ENCODE data around the gene SLC35F3. TPM values are rescaled to one million over a fixed set of nuclear protein-coding genes. Genes with fewer than 3 reads are reported as not detected.
"Not testable (repeated sequence)": the region's sequence is repeated elsewhere in the genome, so short reads cannot be mapped to it uniquely, and the experiment has no call there.

The SLC35F3 gene
- polyA plus RNA-seq, 4 donors = 0.07 to 0.46 TPM; not detected in 2

GRCh38 chr1:234141006-234141405 lies 236.5 kb downstream of the SLC35F3 start:
- no peak overlapping the region for H3K4me3 ChIP-seq (ENCODE audit: low read depth in 1 of 3, low read length in 3 of 3)
- H3K36me3 ChIP-seq (ENCODE audit: control insufficient read depth in 3 of 3, insufficient read depth in 2 of 3, low read depth in 1 of 3, low read length in 3 of 3) = no peaks in the 10 kb centered on the region
- no peaks in the 10 kb centered on the region for H3K9me3 ChIP-seq (ENCODE audit: control insufficient read depth in 2 of 2, insufficient read depth in 1 of 2, low read depth in 1 of 2, low read length in 1 of 2)
- WGBS, 3 donors = 68 to 81% (median 78%) methylated on average over 2 of the region's 2 CpGs
- H3K27me3 ChIP-seq (ENCODE audit: control insufficient read depth in 3 of 3, insufficient read depth in 3 of 3, low read length in 3 of 3) = peaks cover 0 to 4% (median 0%) of the 10 kb centered on the region in 3 donors
- DNase-seq (no peak), FAIRE-seq (no peak)
- no peak overlapping the region for H3K27ac ChIP-seq (ENCODE audit: low read depth in 1 of 3, low read length in 2 of 3)
- H3K4me1 ChIP-seq (ENCODE audit: control insufficient read depth in 3 of 3, insufficient read depth in 2 of 3, low read depth in 1 of 3, low read length in 2 of 3) = no peaks in the 10 kb centered on the region

DNA sequence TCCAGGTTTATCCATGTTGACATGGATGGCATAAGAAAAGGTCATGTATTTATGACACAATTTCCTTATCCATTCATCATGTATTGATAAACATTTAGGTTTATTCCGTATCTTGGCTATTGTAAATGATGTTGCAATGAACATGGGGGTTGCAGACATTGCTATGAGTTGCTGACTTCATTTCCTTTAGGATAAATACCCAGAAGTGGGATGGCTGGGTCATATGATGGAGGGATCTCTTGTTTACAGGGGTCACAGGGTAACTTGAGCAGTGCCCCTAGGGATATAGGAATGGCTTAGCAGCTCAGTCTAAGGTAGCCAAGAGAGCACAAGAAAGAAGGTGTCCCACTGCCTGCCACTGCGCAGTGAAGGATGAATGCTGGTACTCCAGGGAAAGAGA lies 239.2 kb downstream of the SLC35F3 start:
- Histone ChIP-seq H3K4me1 (ENCODE audit: control insufficient read depth in 3 of 3, insufficient read depth in 2 of 3, low read depth in 1 of 3, low read length in 2 of 3) (no peaks in the 10 kb centered on the region), H3K27ac (ENCODE audit: low read depth in 1 of 3, low read length in 2 of 3) (no peak overlapping the region), H3K36me3 (ENCODE audit: control insufficient read depth in 3 of 3, insufficient read depth in 2 of 3, low read depth in 1 of 3, low read length in 3 of 3) (no peaks in the 10 kb centered on the region), H3K9me3 (ENCODE audit: control insufficient read depth in 2 of 2, insufficient read depth in 1 of 2, low read depth in 1 of 2, low read length in 1 of 2) (no peaks in the 10 kb centered on the region), H3K27me3 (ENCODE audit: control insufficient read depth in 3 of 3, insufficient read depth in 3 of 3, low read length in 3 of 3) (peaks cover 0 to 4% (median 0%) of the 10 kb centered on the region in 3 donors), H3K4me3 (ENCODE audit: low read depth in 1 of 3, low read length in 3 of 3) (no peak overlapping the region)
- 67 to 81% (median 74%) methylated on average over 2 of the region's 2 CpGs for WGBS, 3 donors
- DNase-seq (no peak), FAIRE-seq (no peak)

- WGBS, 3 donors = 79 to 91% (median 91%) methylated on average over 4 of the region's 4 CpGs
- H3K27me3 ChIP-seq (ENCODE audit: control insufficient read depth in 3 of 3, insufficient read depth in 3 of 3, low read length in 3 of 3) = peaks cover 0 to 4% (median 0%) of the 10 kb centered on the region in 3 donors
- H3K9me3 ChIP-seq (ENCODE audit: control insufficient read depth in 2 of 2, insufficient read depth in 1 of 2, low read depth in 1 of 2, low read length in 1 of 2) = no peaks in the 10 kb centered on the region
- DNase-seq (no peak), FAIRE-seq (no peak)
- no peaks in the 10 kb centered on the region for H3K4me1 ChIP-seq (ENCODE audit: control insufficient read depth in 3 of 3, insufficient read depth in 2 of 3, low read depth in 1 of 3, low read length in 2 of 3)
- no peaks in the 10 kb centered on the region for H3K36me3 ChIP-seq (ENCODE audit: control insufficient read depth in 3 of 3, insufficient read depth in 2 of 3, low read depth in 1 of 3, low read length in 3 of 3)
- no peak overlapping the region for H3K4me3 ChIP-seq (ENCODE audit: low read depth in 1 of 3, low read length in 3 of 3)
- no peak overlapping the region for H3K27ac ChIP-seq (ENCODE audit: low read depth in 1 of 3, low read length in 2 of 3)
These were observed 240.4 kb downstream of the SLC35F3 start for GRCh38 chr1:234144901-234145300.

GRCh38 chr1:234148350-234148749 lies 243.9 kb downstream of the SLC35F3 start:
- WGBS, 3 donors = 21 to 63% (median 23%) methylated on average over 3 of the region's 3 CpGs
- no peaks in the 10 kb centered on the region for H3K9me3 ChIP-seq (ENCODE audit: control insufficient read depth in 2 of 2, insufficient read depth in 1 of 2, low read depth in 1 of 2, low read length in 1 of 2)
- H3K4me3 ChIP-seq (ENCODE audit: low read depth in 1 of 3, low read length in 3 of 3) = no peak overlapping the region

GRCh38 chr1:234148816-234149215 lies 244.3 kb downstream of the SLC35F3 start:
- FAIRE-seq (no peak), DNase-seq (no peak)
- H3K27ac ChIP-seq (ENCODE audit: low read depth in 1 of 3, low read length in 2 of 3) = no peak overlapping the region
- H3K4me3 ChIP-seq (ENCODE audit: low read depth in 1 of 3, low read length in 3 of 3) = no peak overlapping the region
- H3K4me1 ChIP-seq (ENCODE audit: control insufficient read depth in 3 of 3, insufficient read depth in 2 of 3, low read depth in 1 of 3, low read length in 2 of 3) = no peaks in the 10 kb centered on the region
- peaks cover 0 to 2% (median 0%) of the 10 kb centered on the region in 3 donors for H3K27me3 ChIP-seq (ENCODE audit: control insufficient read depth in 3 of 3, insufficient read depth in 3 of 3, low read length in 3 of 3)
- no peaks in the 10 kb centered on the region for H3K9me3 ChIP-seq (ENCODE audit: control insufficient read depth in 2 of 2, insufficient read depth in 1 of 2, low read depth in 1 of 2, low read length in 1 of 2)
- H3K36me3 ChIP-seq (ENCODE audit: control insufficient read depth in 3 of 3, insufficient read depth in 2 of 3, low read depth in 1 of 3, low read length in 3 of 3) = no peaks in the 10 kb centered on the region
- 92 to 100% (median 100%) methylated on average over 1 of the region's 1 CpG for WGBS, 3 donors

More at GRCh38 chr1:234148350-234148749, 243.9 kb downstream of the SLC35F3 start:
- Histone ChIP-seq H3K27me3 (ENCODE audit: control insufficient read depth in 3 of 3, insufficient read depth in 3 of 3, low read length in 3 of 3) (peaks cover 0 to 4% (median 0%) of the 10 kb centered on the region in 3 donors), H3K4me1 (ENCODE audit: control insufficient read depth in 3 of 3, insufficient read depth in 2 of 3, low read depth in 1 of 3, low read length in 2 of 3) (no peaks in the 10 kb centered on the region), H3K36me3 (ENCODE audit: control insufficient read depth in 3 of 3, insufficient read depth in 2 of 3, low read depth in 1 of 3, low read length in 3 of 3) (no peaks in the 10 kb centered on the region), H3K27ac (ENCODE audit: low read depth in 1 of 3, low read length in 2 of 3) (no peak overlapping the region)
- no peak for DNase-seq
- no peak for FAIRE-seq

DNA sequence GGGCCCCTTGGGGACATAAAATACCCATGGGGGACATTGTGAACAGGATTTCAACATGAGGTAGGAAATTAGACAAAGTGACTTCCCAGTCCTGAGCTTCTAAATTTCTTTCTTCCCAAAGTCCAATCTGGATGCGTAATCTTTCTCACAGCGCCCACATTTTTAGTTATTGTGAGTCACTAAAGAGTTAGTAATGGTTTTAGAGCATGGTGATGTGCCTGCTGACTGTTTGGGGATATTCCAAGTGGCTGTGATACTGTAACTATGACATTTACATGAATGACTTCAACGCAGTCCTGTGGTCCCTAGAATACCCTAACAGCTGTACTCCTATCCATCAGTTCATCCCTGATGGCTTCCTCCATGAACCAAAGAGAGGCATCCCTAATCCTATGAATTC lies 244.7 kb downstream of the SLC35F3 start:
- no peak overlapping the region for H3K4me3 ChIP-seq (ENCODE audit: low read depth in 1 of 3, low read length in 3 of 3)
- H3K4me1 ChIP-seq (ENCODE audit: control insufficient read depth in 3 of 3, insufficient read depth in 2 of 3, low read depth in 1 of 3, low read length in 2 of 3) = no peaks in the 10 kb centered on the region
- FAIRE-seq (no peak), DNase-seq (no peak)
- H3K27ac ChIP-seq (ENCODE audit: low read depth in 1 of 3, low read length in 2 of 3) = no peak overlapping the region
- H3K27me3 ChIP-seq (ENCODE audit: control insufficient read depth in 3 of 3, insufficient read depth in 3 of 3, low read length in 3 of 3) = peaks cover 0 to 2% (median 0%) of the 10 kb centered on the region in 3 donors
- 84 to 89% (median 87%) methylated on average over 3 of the region's 3 CpGs for WGBS, 3 donors
- no peaks in the 10 kb centered on the region for H3K9me3 ChIP-seq (ENCODE audit: control insufficient read depth in 2 of 2, insufficient read depth in 1 of 2, low read depth in 1 of 2, low read length in 1 of 2)
- no peaks in the 10 kb centered on the region for H3K36me3 ChIP-seq (ENCODE audit: control insufficient read depth in 3 of 3, insufficient read depth in 2 of 3, low read depth in 1 of 3, low read length in 3 of 3)

- no peak for DNase-seq
- FAIRE-seq = no peak
These were observed 246.4 kb downstream of the SLC35F3 start for GRCh38 chr1:234150892-234151291.

DNA sequence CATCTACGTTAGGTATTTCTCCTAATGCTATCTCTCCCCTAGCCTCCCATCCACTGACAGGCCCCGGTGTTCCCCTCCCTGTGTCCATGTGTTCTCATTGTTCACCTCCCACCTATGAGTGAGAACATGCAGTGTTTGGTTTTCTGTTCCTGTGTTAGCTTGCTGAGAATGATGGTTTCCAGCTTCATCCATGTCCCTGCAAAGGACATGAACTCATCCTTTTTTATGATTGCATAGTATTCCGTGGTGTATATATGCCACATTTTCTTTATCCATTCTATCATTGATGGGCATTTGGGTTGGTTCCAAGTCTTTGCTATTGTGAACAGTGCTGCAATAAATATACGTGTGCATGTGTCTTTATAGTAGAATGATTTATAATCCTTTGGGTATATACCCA lies 247.9 kb downstream of the SLC35F3 start:
- H3K27ac ChIP-seq (ENCODE audit: low read depth in 1 of 3, low read length in 2 of 3); FAIRE-seq; H3K36me3 ChIP-seq (ENCODE audit: control insufficient read depth in 3 of 3, insufficient read depth in 2 of 3, low read depth in 1 of 3, low read length in 3 of 3); H3K9me3 ChIP-seq (ENCODE audit: control insufficient read depth in 2 of 2, insufficient read depth in 1 of 2, low read depth in 1 of 2, low read length in 1 of 2); H3K27me3 ChIP-seq (ENCODE audit: control insufficient read depth in 3 of 3, insufficient read depth in 3 of 3, low read length in 3 of 3); H3K4me3 ChIP-seq (ENCODE audit: low read depth in 1 of 3, low read length in 3 of 3); H3K4me1 ChIP-seq (ENCODE audit: control insufficient read depth in 3 of 3, insufficient read depth in 2 of 3, low read depth in 1 of 3, low read length in 2 of 3); DNase-seq: not testable (repeated sequence)
- WGBS, 3 donors = 75 to 89% (median 79%) methylated on average over 4 of the region's 4 CpGs

More at GRCh38 chr1:234150892-234151291, 246.4 kb downstream of the SLC35F3 start:
- Histone ChIP-seq H3K9me3 (ENCODE audit: control insufficient read depth in 2 of 2, insufficient read depth in 1 of 2, low read depth in 1 of 2, low read length in 1 of 2) (no peaks in the 10 kb centered on the region), H3K27ac (ENCODE audit: low read depth in 1 of 3, low read length in 2 of 3) (no peak overlapping the region), H3K4me3 (ENCODE audit: low read depth in 1 of 3, low read length in 3 of 3) (no peak overlapping the region), H3K27me3 (ENCODE audit: control insufficient read depth in 3 of 3, insufficient read depth in 3 of 3, low read length in 3 of 3) (no peaks in the 10 kb centered on the region), H3K4me1 (ENCODE audit: control insufficient read depth in 3 of 3, insufficient read depth in 2 of 3, low read depth in 1 of 3, low read length in 2 of 3) (no peaks in the 10 kb centered on the region), H3K36me3 (ENCODE audit: control insufficient read depth in 3 of 3, insufficient read depth in 2 of 3, low read depth in 1 of 3, low read length in 3 of 3) (no peaks in the 10 kb centered on the region)
- WGBS, 3 donors = 70 to 89% (median 88%) methylated on average over 2 of the region's 2 CpGs
